ENCODE results near the gene JAKMIP1. TPM values are rescaled to one million over a fixed set of nuclear protein-coding genes. Genes with fewer than 3 reads are reported as not detected.

Gene JAKMIP1
- total RNA-seq, 1 experiment from 2014 or later: not detected

DNA sequence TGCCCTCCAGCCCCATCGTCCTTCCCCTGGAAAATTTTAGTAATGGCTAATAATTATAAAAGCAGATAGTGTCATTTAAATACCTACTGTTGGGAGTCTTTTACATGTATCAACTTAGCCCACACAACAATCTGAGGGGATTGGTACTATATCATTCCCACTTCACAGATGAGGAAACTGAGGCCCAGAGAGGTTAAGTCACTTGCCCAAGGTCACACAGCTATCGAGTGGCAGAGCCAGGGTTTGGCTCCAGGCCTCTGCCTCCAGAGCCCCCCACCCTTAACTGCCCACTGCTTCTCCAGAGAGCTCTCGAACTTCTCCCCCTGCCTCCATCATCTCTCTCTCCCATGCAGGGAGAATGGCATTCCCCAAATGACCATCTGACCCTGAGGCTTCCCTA, 189.6 kb downstream of the JAKMIP1 start:
- intact Hi-C loops (cut with micrococcal nuclease): no loop called here
- DNase-seq (ENCODE audit: unreplicated experiment): no peak
- ChIA-PET CTCF (interaction anchor here (0.6 to 4.9 kb wide), 5 partner anchors 9 to 862 kb away, joined by 3 to 41 read pairs (median 3); no protein-coding TSS in a partner anchor), POLR2A (interaction anchor here (0.6 kb wide), 1 partner anchor 47 kb away, joined by 3 read pairs; no protein-coding TSS in a partner anchor)
- no peaks in the 10 kb centered on the region for H3K36me3 Mint-ChIP-seq (ENCODE audit: insufficient read depth, unreplicated experiment)
- BruUV-seq (replicated peaks): no TSS peak
- H3K27ac Mint-ChIP-seq (ENCODE audit: low read depth, unreplicated experiment): no peak overlapping the region
- no peaks in the 10 kb centered on the region for H3K27me3 Mint-ChIP-seq (ENCODE audit: insufficient read depth, unreplicated experiment)
- H3K4me1 Mint-ChIP-seq (ENCODE audit: insufficient read depth, unreplicated experiment): no peaks in the 10 kb centered on the region
- H3K9me3 Mint-ChIP-seq (ENCODE audit: unreplicated experiment): peaks cover 20% of the 10 kb centered on the region
- H3K4me3 Mint-ChIP-seq (ENCODE audit: unreplicated experiment): no peak overlapping the region
- TF ChIP-seq, protein P1, sequence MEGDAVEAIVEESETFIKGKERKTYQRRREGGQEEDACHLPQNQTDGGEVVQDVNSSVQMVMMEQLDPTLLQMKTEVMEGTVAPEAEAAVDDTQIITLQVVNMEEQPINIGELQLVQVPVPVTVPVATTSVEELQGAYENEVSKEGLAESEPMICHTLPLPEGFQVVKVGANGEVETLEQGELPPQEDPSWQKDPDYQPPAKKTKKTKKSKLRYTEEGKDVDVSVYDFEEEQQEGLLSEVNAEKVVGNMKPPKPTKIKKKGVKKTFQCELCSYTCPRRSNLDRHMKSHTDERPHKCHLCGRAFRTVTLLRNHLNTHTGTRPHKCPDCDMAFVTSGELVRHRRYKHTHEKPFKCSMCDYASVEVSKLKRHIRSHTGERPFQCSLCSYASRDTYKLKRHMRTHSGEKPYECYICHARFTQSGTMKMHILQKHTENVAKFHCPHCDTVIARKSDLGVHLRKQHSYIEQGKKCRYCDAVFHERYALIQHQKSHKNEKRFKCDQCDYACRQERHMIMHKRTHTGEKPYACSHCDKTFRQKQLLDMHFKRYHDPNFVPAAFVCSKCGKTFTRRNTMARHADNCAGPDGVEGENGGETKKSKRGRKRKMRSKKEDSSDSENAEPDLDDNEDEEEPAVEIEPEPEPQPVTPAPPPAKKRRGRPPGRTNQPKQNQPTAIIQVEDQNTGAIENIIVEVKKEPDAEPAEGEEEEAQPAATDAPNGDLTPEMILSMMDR (IDR thresholded peaks at IDR 0.05; ENCODE audit: unreplicated experiment): no peak

- intact Hi-C loops (cut with micrococcal nuclease): no loop called here
- Mint-ChIP-seq H3K4me3 (ENCODE audit: unreplicated experiment) (no peak overlapping the region), H3K27ac (ENCODE audit: low read depth, unreplicated experiment) (no peak overlapping the region), H3K9me3 (ENCODE audit: unreplicated experiment) (peaks cover 20% of the 10 kb centered on the region), H3K4me1 (ENCODE audit: insufficient read depth, unreplicated experiment) (no peaks in the 10 kb centered on the region), H3K36me3 (ENCODE audit: insufficient read depth, unreplicated experiment) (no peaks in the 10 kb centered on the region), H3K27me3 (ENCODE audit: insufficient read depth, unreplicated experiment) (no peaks in the 10 kb centered on the region)
- no TSS peak for BruUV-seq (replicated peaks)
- no peak for DNase-seq (ENCODE audit: unreplicated experiment)
- TF ChIP-seq, protein P1 (IDR thresholded peaks at IDR 0.05; ENCODE audit: unreplicated experiment): no peak
- ChIA-PET POLR2A (no interaction called here), CTCF (interaction anchor here (0.8 to 1.0 kb wide), 2 partner anchors 11 kb away, joined by 3 to 6 read pairs; no protein-coding TSS in a partner anchor)
These were observed 190.9 kb downstream of the JAKMIP1 start for GRCh38 chr4:6009452-6009851.

GRCh38 chr4:6008766-6009385, 191.5 kb downstream of the JAKMIP1 start:
- BruUV-seq (replicated peaks): no TSS peak
- H3K9me3 Mint-ChIP-seq (ENCODE audit: unreplicated experiment): peaks cover 20% of the 10 kb centered on the region
- TF ChIP-seq, protein P1 (IDR thresholded peaks at IDR 0.05; ENCODE audit: unreplicated experiment): no peak
- no peaks in the 10 kb centered on the region for H3K4me1 Mint-ChIP-seq (ENCODE audit: insufficient read depth, unreplicated experiment)
- DNase-seq (ENCODE audit: unreplicated experiment): no peak
- ChIA-PET CTCF (interaction anchor here (0.8 to 1.0 kb wide), 2 partner anchors 11 kb away, joined by 3 to 6 read pairs; no protein-coding TSS in a partner anchor), POLR2A (no interaction called here)
- no peaks in the 10 kb centered on the region for H3K27me3 Mint-ChIP-seq (ENCODE audit: insufficient read depth, unreplicated experiment)
- intact Hi-C loops (cut with micrococcal nuclease): no loop called here
- H3K27ac Mint-ChIP-seq (ENCODE audit: low read depth, unreplicated experiment): no peak overlapping the region
- H3K4me3 Mint-ChIP-seq (ENCODE audit: unreplicated experiment): no peak overlapping the region
- no peaks in the 10 kb centered on the region for H3K36me3 Mint-ChIP-seq (ENCODE audit: insufficient read depth, unreplicated experiment)

DNA sequence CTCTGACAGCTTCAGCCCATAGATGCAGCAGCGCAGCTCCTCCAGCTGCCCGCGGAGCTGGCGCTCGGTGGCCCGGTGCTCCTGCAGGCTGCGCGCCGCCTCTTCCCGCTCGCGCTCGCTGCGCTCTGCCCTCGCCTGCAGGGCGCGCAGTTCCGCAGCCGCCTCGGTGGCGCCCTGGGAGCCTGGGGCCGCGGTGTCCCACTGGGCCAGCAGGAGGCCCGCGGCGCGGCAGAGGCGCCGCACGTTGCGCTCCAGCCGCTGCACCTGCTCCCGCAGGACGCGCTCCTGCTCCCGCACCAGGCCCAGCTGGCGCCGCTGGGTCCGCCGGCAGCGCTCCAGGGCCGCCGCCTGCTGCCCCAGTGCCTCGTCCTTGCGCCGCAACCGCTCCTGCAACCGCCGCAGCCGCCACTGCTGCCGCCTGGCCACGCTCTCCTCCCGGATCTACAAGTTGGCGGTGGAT, 192.2 kb downstream of the JAKMIP1 start:
- DNase-seq (ENCODE audit: unreplicated experiment): no peak
- Mint-ChIP-seq H3K4me1 (ENCODE audit: insufficient read depth, unreplicated experiment) (no peaks in the 10 kb centered on the region), H3K27me3 (ENCODE audit: insufficient read depth, unreplicated experiment) (no peaks in the 10 kb centered on the region), H3K36me3 (ENCODE audit: insufficient read depth, unreplicated experiment) (no peaks in the 10 kb centered on the region), H3K27ac (ENCODE audit: low read depth, unreplicated experiment) (no peak overlapping the region), H3K4me3 (ENCODE audit: unreplicated experiment) (no peak overlapping the region), H3K9me3 (ENCODE audit: unreplicated experiment) (peaks cover 20% of the 10 kb centered on the region)
- no TSS peak for BruUV-seq (replicated peaks)
- TF ChIP-seq, protein P1 (IDR thresholded peaks at IDR 0.05; ENCODE audit: unreplicated experiment): no peak
- ChIA-PET POLR2A (no interaction called here), CTCF (interaction anchor here (1.0 kb wide), 1 partner anchor 10 kb away, joined by 6 read pairs; no protein-coding TSS in a partner anchor)
- intact Hi-C loops (cut with micrococcal nuclease): no loop called here
